ENCODE measurements around the gene SPOCK2. TPM values are rescaled to one million over a fixed set of nuclear protein-coding genes. Genes with fewer than 3 reads are reported as not detected.
"Not testable (repeated sequence)": the region's sequence is repeated elsewhere in the genome, so short reads cannot be mapped to it uniquely, and the experiment has no call there.

SPOCK2 gene
- total and polyA plus RNA-seq, 2 donors (not counting 3 experiments of a cell fraction or from before 2014, with no cell fraction given), result 0.40 to 1.1 TPM

DNA sequence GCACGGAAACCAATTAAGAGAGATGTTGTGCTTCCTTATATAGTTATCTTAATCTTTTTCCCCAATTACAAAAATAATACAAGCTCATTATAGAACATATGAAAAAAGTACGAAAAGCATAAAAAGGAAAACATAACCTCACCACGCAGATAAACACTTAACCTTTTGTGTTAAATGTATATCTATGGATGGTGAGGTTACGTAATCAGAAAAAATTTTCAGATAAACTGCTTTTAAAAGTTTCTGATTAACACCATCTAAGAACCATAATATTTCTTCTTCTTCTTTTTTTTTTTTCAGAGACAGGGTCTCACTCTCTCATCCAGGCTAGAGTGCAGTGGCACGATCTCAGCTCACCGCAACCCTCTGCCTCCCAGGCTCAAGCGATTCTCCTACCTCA lies 49.2 kb upstream of the SPOCK2 start:
- no peak overlapping the region for H2AFZ ChIP-seq (ENCODE audit: low read depth, low read length)
- FAIRE-seq (no peak), DNase-seq (ENCODE audit: low read depth, low spot score) (no peak)
- ChIA-PET POLR2A (no interaction called here), CTCF (interaction anchor here (0.6 to 5.8 kb wide), 2 partner anchors 11 to 126 kb away, joined by 3 to 44 read pairs; no protein-coding TSS in a partner anchor)
- H4K20me1 ChIP-seq (replicated peaks; ENCODE audit: control insufficient read depth, extremely low read depth, insufficient read depth, low read length), result no peaks in the 10 kb centered on the region
- no peaks in the 10 kb centered on the region for H3K79me2 ChIP-seq (ENCODE audit: control insufficient read depth, insufficient read depth, low read length)
- H3K4me2 ChIP-seq (ENCODE audit: insufficient read depth, low read length), result no peak overlapping the region
- no peak overlapping the region for H3K9ac ChIP-seq (replicated peaks; ENCODE audit: extremely low read depth, insufficient read depth, low read length)
- no peaks in the 10 kb centered on the region for H3K9me3 ChIP-seq (replicated peaks; ENCODE audit: control insufficient read depth, insufficient read depth, low read length)
- no peaks in the 10 kb centered on the region for H3K9me1 ChIP-seq (replicated peaks; ENCODE audit: control insufficient read depth, extremely low read depth, insufficient read depth, low read length)
- TF ChIP-seq POLR2A (IDR thresholded peaks at IDR 0.05; ENCODE audit: low read depth, low read length), result no peak
- no peak for TF ChIP-seq GATA2 (IDR thresholded peaks at IDR 0.05; ENCODE audit: insufficient read depth, insufficient read length, low read depth, low read length)
- TF ChIP-seq EZH2 (IDR thresholded peaks at IDR 0.05; ENCODE audit: borderline replicate concordance, low read depth, low read length, severe bottlenecking), result no peak
- TF ChIP-seq, protein P1, sequence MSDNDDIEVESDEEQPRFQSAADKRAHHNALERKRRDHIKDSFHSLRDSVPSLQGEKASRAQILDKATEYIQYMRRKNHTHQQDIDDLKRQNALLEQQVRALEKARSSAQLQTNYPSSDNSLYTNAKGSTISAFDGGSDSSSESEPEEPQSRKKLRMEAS (IDR thresholded peaks at IDR 0.05; ENCODE audit: insufficient read depth, insufficient read length), result no peak
- no peak for TF ChIP-seq MYC (IDR thresholded peaks at IDR 0.05; ENCODE audit: low read depth, low read length)
- TF ChIP-seq JUN (IDR thresholded peaks at IDR 0.05; ENCODE audit: borderline replicate concordance, insufficient read depth, insufficient read length, low read depth), result no peak
- no peak for TF ChIP-seq POLR2AphosphoS5 (IDR thresholded peaks at IDR 0.05; ENCODE audit: insufficient read depth, low read depth, low read length)
- TF ChIP-seq FOS (IDR thresholded peaks at IDR 0.05; ENCODE audit: borderline replicate concordance, insufficient read depth, low read length), result no peak
- TF ChIP-seq, protein P2, sequence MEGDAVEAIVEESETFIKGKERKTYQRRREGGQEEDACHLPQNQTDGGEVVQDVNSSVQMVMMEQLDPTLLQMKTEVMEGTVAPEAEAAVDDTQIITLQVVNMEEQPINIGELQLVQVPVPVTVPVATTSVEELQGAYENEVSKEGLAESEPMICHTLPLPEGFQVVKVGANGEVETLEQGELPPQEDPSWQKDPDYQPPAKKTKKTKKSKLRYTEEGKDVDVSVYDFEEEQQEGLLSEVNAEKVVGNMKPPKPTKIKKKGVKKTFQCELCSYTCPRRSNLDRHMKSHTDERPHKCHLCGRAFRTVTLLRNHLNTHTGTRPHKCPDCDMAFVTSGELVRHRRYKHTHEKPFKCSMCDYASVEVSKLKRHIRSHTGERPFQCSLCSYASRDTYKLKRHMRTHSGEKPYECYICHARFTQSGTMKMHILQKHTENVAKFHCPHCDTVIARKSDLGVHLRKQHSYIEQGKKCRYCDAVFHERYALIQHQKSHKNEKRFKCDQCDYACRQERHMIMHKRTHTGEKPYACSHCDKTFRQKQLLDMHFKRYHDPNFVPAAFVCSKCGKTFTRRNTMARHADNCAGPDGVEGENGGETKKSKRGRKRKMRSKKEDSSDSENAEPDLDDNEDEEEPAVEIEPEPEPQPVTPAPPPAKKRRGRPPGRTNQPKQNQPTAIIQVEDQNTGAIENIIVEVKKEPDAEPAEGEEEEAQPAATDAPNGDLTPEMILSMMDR (IDR thresholded peaks at IDR 0.05; ENCODE audit: extremely low read depth in 1 of 2, insufficient read depth in 1 of 2, low read depth in 1 of 2, low read length in 2 of 2), result no peak
- no TSS peak for BruUV-seq (replicated peaks)
- H3K27me3 ChIP-seq (ENCODE audit: control insufficient read depth in 2 of 2, insufficient read depth in 2 of 2, low read length in 2 of 2), result no peaks in the 10 kb centered on the region
- H3K27ac ChIP-seq (ENCODE audit: insufficient read depth, low read depth, low read length), result no peak overlapping the region
- dilution Hi-C loops (cut with MboI; ENCODE audit: extremely low pct_ligation_motif_present, low sequenced_read_pairs), result no loop called here
- intact Hi-C loops (cut with micrococcal nuclease), result no loop called here
- H3K36me3 ChIP-seq (ENCODE audit: control insufficient read depth in 2 of 2, extremely low read depth in 1 of 2, insufficient read depth in 2 of 2, low read length in 2 of 2), result no peaks in the 10 kb centered on the region
- no peak overlapping the region for H3K4me3 ChIP-seq (replicated peaks in 1 of 3; ENCODE audit: insufficient read depth in 1 of 3, low read depth in 1 of 3, low read length in 3 of 3)
- no peaks in the 10 kb centered on the region for H3K4me1 ChIP-seq (ENCODE audit: control insufficient read depth, extremely low read depth, insufficient read depth, low read length)

DNA sequence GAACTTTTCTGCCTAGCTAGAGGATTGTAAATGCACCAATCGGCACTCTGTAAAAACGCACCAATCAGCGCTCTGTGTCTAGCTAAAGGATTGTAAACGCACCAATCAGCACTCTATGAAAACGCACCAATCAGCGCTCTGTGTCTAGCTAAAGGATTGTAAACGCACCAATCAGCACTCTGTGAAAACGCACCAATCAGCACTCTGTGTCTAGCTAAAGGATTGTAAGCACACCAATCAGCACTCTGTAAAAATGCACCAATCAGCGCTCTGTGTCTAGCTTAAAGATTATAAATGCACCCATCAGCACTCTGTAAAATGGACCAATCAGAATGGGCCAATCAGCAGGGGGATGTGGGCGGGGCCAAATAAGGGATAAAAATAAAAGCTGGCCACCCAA lies 47.9 kb upstream of the SPOCK2 start:
- H3K9me1 ChIP-seq (replicated peaks; ENCODE audit: control insufficient read depth, extremely low read depth, insufficient read depth, low read length); H3K9me3 ChIP-seq (replicated peaks; ENCODE audit: control insufficient read depth, insufficient read depth, low read length); DNase-seq (ENCODE audit: low read depth, low spot score); dilution Hi-C loops (cut with MboI; ENCODE audit: extremely low pct_ligation_motif_present, low sequenced_read_pairs); H3K36me3 ChIP-seq (ENCODE audit: control insufficient read depth in 2 of 2, extremely low read depth in 1 of 2, insufficient read depth in 2 of 2, low read length in 2 of 2); H2AFZ ChIP-seq (ENCODE audit: low read depth, low read length); BruUV-seq (replicated peaks); H3K4me1 ChIP-seq (ENCODE audit: control insufficient read depth, extremely low read depth, insufficient read depth, low read length); H3K9ac ChIP-seq (replicated peaks; ENCODE audit: extremely low read depth, insufficient read depth, low read length); H4K20me1 ChIP-seq (replicated peaks; ENCODE audit: control insufficient read depth, extremely low read depth, insufficient read depth, low read length); H3K79me2 ChIP-seq (ENCODE audit: control insufficient read depth, insufficient read depth, low read length); POLR2A ChIA-PET; H3K4me2 ChIP-seq (ENCODE audit: insufficient read depth, low read length); H3K27ac ChIP-seq (ENCODE audit: insufficient read depth, low read depth, low read length); intact Hi-C loops (cut with micrococcal nuclease); FAIRE-seq; H3K4me3 ChIP-seq (replicated peaks in 1 of 3; ENCODE audit: insufficient read depth in 1 of 3, low read depth in 1 of 3, low read length in 3 of 3); H3K27me3 ChIP-seq (ENCODE audit: control insufficient read depth in 2 of 2, insufficient read depth in 2 of 2, low read length in 2 of 2): not testable (repeated sequence)
- CTCF ChIA-PET, result interaction anchor here (0.6 to 5.8 kb wide), 2 partner anchors 10 to 41 kb away, joined by 4 to 44 read pairs; no protein-coding TSS in a partner anchor
